Muscle of leg (tissue), 11 donors: ENCODE results near the gene ZSWIM6. TPM values are rescaled to one million over a fixed set of nuclear protein-coding genes. Genes with fewer than 3 reads are reported as not detected.

Experiments used
- DNase-seq: peaks from one replicate; pipeline ENCODE4 v3.0.0; 2013
- H3K27ac ChIP-seq: one replicate; pipeline ENCODE4 v1.5.1; 2013; ENCODE audit warnings: mild to moderate bottlenecking, low read length, control low read depth
- H3K27me3 ChIP-seq: one replicate; pipeline ENCODE4 v1.6.1; 2013; ENCODE audit warnings: low read length; ENCODE audit not compliant: control insufficient read depth, insufficient read depth
- H3K36me3 ChIP-seq: one replicate; pipeline ENCODE4 v1.6.1; 2013; ENCODE audit warnings: low read length; ENCODE audit not compliant: control insufficient read depth, insufficient read depth
- H3K4me1 ChIP-seq: one replicate; pipeline ENCODE4 v1.6.1; 2013; ENCODE audit warnings: low read length; ENCODE audit not compliant: control insufficient read depth, insufficient read depth
- H3K4me3 ChIP-seq: one replicate; pipeline ENCODE4 v1.5.1; 2013; ENCODE audit warnings: low read length, control low read depth
- H3K9me3 ChIP-seq: replicated peaks from 2 replicates; pipeline ENCODE4 v1.6.1; 2013; ENCODE audit warnings: low read depth, low read length; ENCODE audit not compliant: control insufficient read depth
- WGBS: methylation state at CpG from one replicate; pipeline ENCODE4 v1.1.5; 2013; ENCODE audit warnings: missing lambda C conversion rate; ENCODE audit not compliant: insufficient coverage; 5-methylcytosine and 5-hydroxymethylcytosine counted together
- polyA plus RNA-seq, 8 donors: library from polyadenylated mRNA; unstranded; fragments of 120-200 nt; gene quantifications; one replicate each; pipeline versions ENCODE4 v1.2.1 to v1.2.3, GENCODE V29; 2013; ENCODE audit warnings: inconsistent platforms in 1 of 8, low replicate concordance in 1 of 8; ENCODE audit not compliant: insufficient read length in 8 of 8, insufficient read depth in 1 of 8
- total RNA-seq: library from RNA; stranded (reverse); fragments of 120-200 nt; gene quantifications from one replicate; pipeline ENCODE4 v1.2.4, GENCODE V29; 2013

ZSWIM6 gene
- total and polyA plus RNA-seq, 9 donors: 4.3 to 10.2 (median 7.5) TPM

DNA sequence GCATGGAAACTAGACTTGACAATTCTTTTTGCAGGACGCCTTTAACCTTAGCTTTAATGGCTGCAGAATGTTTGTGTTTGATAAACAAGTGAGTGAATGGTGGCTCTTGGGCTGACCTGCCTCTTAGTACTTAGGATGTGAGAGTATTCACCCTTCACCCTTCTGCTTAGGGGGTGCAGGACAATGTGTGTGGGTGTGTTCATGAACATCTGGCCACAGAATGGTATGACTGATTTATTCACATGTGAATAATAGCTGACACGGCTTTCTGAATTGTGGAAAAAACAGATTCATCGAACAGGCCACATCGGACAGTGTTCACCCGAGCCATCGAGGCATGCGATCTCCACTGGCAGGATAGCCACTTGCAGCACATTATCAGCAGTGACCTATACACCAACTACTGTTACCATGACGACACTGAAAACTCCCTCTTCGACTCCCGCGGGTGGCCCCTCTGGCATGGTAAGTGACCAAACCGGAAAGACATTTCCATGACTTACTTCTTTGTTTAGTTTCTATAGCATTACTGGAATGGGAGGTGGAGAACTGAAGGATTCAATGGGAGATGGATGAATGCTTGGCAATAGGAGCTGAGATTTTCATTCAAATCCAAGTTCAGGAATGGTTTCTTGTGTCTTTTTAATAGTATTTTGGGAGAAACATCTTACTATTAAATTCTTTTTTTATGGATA, 193.6 kb downstream of the ZSWIM6 start:
- H3K27me3 ChIP-seq: no peaks in the 10 kb centered on the region
- peak; percentile 22 for DNase-seq
- H3K27ac ChIP-seq: no peak overlapping the region
- H3K4me1 ChIP-seq: no peaks in the 10 kb centered on the region
- WGBS: 96% methylated on average over 6 of the region's 12 CpGs
- H3K9me3 ChIP-seq: no peaks in the 10 kb centered on the region
- peaks cover 21% of the 10 kb centered on the region for H3K36me3 ChIP-seq
- no peak overlapping the region for H3K4me3 ChIP-seq

DNA sequence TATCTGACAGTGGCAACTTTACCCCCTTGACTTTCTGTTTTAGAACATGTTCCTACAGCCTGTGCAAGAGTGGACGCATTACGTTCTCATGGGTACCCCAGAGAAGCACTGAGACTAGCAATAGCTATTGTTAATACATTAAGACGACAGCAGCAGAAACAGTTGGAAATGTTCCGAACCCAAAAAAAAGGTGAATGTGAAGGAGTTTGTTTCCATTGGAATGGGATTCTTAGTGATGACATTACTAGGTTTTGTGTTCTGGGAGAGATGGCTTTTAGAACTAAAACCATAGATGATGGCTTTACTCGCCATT, 194.1 kb downstream of the ZSWIM6 start:
- DNase-seq: no peak
- WGBS: 92% methylated on average over 3 of the region's 5 CpGs

GRCh38 chr5:61532983-61533382, 200.9 kb downstream of the ZSWIM6 start:
- H3K36me3 ChIP-seq: peaks cover 10% of the 10 kb centered on the region
- H3K27ac ChIP-seq: no peak overlapping the region
- peaks cover 8% of the 10 kb centered on the region for H3K9me3 ChIP-seq
- no peak overlapping the region for H3K4me3 ChIP-seq
- no peaks in the 10 kb centered on the region for H3K27me3 ChIP-seq
- 90% methylated on average over 2 of the region's 4 CpGs for WGBS
- DNase-seq: no peak
- no peaks in the 10 kb centered on the region for H3K4me1 ChIP-seq

More for the DNA sequence above, 194.1 kb downstream of the ZSWIM6 start:
- no peaks in the 10 kb centered on the region for H3K27me3 ChIP-seq
- peaks cover 21% of the 10 kb centered on the region for H3K36me3 ChIP-seq
- no peak overlapping the region for H3K4me3 ChIP-seq
- H3K27ac ChIP-seq: no peak overlapping the region
- no peaks in the 10 kb centered on the region for H3K9me3 ChIP-seq
- H3K4me1 ChIP-seq: no peaks in the 10 kb centered on the region

- DNase-seq: no peak
- Histone ChIP-seq H3K36me3 (peaks cover 21% of the 10 kb centered on the region), H3K9me3 (peaks cover 8% of the 10 kb centered on the region), H3K27me3 (no peaks in the 10 kb centered on the region), H3K27ac (no peak overlapping the region), H3K4me3 (no peak overlapping the region), H3K4me1 (no peaks in the 10 kb centered on the region)
- no CpG with 5 or more reads among the region's 5 CpGs for WGBS
Observed at GRCh38 chr5:61534481-61535267, 202.6 kb downstream of the ZSWIM6 start.

GRCh38 chr5:61535828-61536227, 203.8 kb downstream of the ZSWIM6 start:
- no peak overlapping the region for H3K27ac ChIP-seq
- peaks cover 8% of the 10 kb centered on the region for H3K9me3 ChIP-seq
- H3K4me3 ChIP-seq: no peak overlapping the region
- WGBS: 75% methylated on average over 1 of the region's 7 CpGs
- no peak for DNase-seq
- H3K4me1 ChIP-seq: no peaks in the 10 kb centered on the region
- no peaks in the 10 kb centered on the region for H3K27me3 ChIP-seq
- peaks cover 20% of the 10 kb centered on the region for H3K36me3 ChIP-seq

DNA sequence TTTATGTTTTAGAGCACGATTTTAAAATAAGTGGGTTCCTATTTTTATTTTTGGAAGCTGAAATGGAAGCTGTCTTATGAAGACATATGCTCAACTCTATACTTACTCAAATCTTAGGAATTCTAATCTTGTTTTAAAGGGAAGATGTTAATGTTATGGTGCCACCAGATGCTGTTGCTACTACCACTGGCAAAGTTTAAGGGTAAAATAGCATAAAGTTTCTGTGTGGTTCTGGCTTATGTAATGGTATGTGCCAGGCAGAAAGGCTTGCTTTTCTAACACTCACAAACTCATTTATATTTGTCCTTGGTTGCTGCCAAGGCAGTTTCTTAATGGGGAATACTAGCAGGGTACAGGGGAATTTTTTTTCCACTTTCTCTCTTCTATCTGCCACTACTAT, 204.9 kb downstream of the ZSWIM6 start:
- no peaks in the 10 kb centered on the region for H3K4me1 ChIP-seq
- H3K9me3 ChIP-seq: peaks cover 10% of the 10 kb centered on the region
- WGBS: no CpG with 5 or more reads among the region's 1 CpG
- no peak overlapping the region for H3K4me3 ChIP-seq
- H3K27me3 ChIP-seq: no peaks in the 10 kb centered on the region
- peaks cover 23% of the 10 kb centered on the region for H3K36me3 ChIP-seq
- H3K27ac ChIP-seq: no peak overlapping the region
- no peak for DNase-seq

DNA sequence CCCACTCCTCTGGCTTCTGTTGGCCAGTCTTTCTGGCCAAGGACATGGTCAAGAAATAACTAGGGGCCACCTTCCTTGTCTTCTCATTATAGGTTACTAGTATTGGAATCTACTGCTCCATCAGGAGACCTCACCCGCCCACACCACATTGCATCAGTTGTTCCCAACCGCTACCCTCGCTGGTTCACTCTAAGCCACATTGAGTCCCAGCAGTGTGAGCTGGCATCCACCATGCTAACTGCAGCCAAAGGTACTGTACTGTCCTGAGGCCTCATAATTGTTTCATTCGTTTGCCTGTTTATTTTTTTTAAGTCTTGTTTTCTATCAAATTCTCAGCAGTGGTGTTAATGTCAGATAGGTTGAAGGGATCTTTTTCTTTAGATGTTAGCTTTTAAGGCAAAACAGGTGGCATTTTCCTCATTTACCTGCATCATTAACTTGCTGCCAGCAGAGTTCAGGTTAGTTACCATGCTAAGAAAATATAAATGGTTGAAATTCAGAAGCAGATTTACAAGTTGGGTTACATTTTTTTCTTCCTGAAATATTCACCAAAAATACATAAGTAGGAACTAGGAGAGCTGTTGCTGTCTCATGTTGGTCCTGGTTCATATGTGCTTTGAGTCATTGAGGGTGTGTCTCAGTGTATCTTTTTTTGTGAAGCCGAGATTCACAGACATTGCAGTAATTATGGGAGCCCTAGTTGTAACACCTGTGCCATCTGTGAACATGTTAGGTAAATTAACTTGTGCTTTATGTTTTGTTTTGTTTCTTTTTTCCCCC, 206.9 kb downstream of the ZSWIM6 start:
- DNase-seq: no peak
- H3K27me3 ChIP-seq: no peaks in the 10 kb centered on the region
- no peak overlapping the region for H3K4me3 ChIP-seq
- peaks cover 8% of the 10 kb centered on the region for H3K9me3 ChIP-seq
- H3K4me1 ChIP-seq: no peaks in the 10 kb centered on the region
- WGBS: 100% methylated on average over 3 of the region's 5 CpGs
- H3K27ac ChIP-seq: no peak overlapping the region
- peaks cover 39% of the 10 kb centered on the region for H3K36me3 ChIP-seq

- Histone ChIP-seq H3K27me3 (no peaks in the 10 kb centered on the region), H3K27ac (no peak overlapping the region), H3K9me3 (no peaks in the 10 kb centered on the region), H3K36me3 (peaks cover 4% of the 10 kb centered on the region), H3K4me3 (no peak overlapping the region), H3K4me1 (no peaks in the 10 kb centered on the region)
- no peak for DNase-seq
- 57% methylated on average over 1 of the region's 3 CpGs for WGBS
Observed at GRCh38 chr5:61549530-61549929, 217.5 kb downstream of the ZSWIM6 start.

DNA sequence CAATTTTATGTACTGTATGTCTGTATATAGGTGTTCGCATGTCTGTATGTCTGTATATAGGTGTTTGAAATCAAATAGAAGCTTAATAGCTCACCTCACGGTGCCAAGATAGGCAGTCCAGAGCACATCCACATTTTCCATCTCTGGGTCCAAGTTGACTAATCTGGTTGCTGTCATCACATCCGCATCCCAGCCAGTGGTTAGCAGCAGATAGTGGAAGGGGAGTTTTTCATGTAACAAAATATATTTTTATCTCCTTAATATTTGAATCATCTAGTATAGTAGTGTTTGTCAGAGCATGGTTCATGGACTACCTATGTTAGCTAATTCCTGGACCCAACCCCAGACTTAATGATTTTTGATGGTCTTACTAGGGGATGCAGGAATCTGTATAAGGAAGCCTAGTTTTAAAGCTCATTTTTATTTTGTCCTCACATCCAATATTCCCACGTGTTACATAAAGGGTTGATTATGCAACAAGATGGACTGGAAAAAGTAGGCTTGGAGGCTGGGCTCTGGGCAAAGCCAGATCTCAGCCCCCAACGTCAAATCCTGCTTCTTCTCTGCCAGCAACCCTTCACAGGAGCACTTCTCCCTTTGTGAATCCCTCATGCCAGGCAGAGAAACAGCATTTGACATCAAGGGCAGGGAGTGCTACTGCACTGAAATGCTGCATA, 219.7 kb downstream of the ZSWIM6 start:
- Histone ChIP-seq H3K36me3 (peaks cover 2% of the 10 kb centered on the region), H3K9me3 (no peaks in the 10 kb centered on the region), H3K4me1 (no peaks in the 10 kb centered on the region), H3K27me3 (no peaks in the 10 kb centered on the region), H3K4me3 (no peak overlapping the region), H3K27ac (no peak overlapping the region)
- WGBS: no CpG with 5 or more reads among the region's 5 CpGs
- no peak for DNase-seq

- H3K27ac ChIP-seq: no peak overlapping the region
Observed at GRCh38 chr5:61559146-61559545, 227.1 kb downstream of the ZSWIM6 start.

More at GRCh38 chr5:61559146-61559545, 227.1 kb downstream of the ZSWIM6 start:
- Histone ChIP-seq H3K27me3 (no peaks in the 10 kb centered on the region), H3K4me3 (no peak overlapping the region), H3K4me1 (no peaks in the 10 kb centered on the region), H3K9me3 (no peaks in the 10 kb centered on the region), H3K36me3 (no peaks in the 10 kb centered on the region)
- no peak for DNase-seq
